ENCODE measurements around the gene SENP1.

The SENP1 gene

GRCh38 chr12:48061938-48062719, 43.8 kb downstream of the SENP1 start:
- TF ChIP-seq CTCF (conservative IDR thresholded peaks at IDR 0.05; ENCODE audit: low read depth, low read length) = no peak
- H3K4me3 ChIP-seq (IDR thresholded peaks at IDR 0.05; ENCODE audit: insufficient read depth, low read depth, low read length) = no peak overlapping the region

GRCh38 chr12:48060474-48060873, 45.4 kb downstream of the SENP1 start:
- H4K20me1 ChIP-seq (ENCODE audit: insufficient read depth) = no peaks in the 10 kb centered on the region
- no peak overlapping the region for H2AFZ ChIP-seq (ENCODE audit: low read depth)
- H3K4me3 ChIP-seq (IDR thresholded peaks at IDR 0.05; ENCODE audit: insufficient read depth, low read depth, low read length) = no peak overlapping the region
- H3K36me3 ChIP-seq (ENCODE audit: insufficient read depth) = peaks cover 9% of the 10 kb centered on the region; the same call in 1 of the 2 replicates
- peaks cover under 1% of the 10 kb centered on the region for H3K4me1 ChIP-seq (ENCODE audit: low read depth, poor library complexity, severe bottlenecking)
- no peak overlapping the region for H3K9ac ChIP-seq
- H3K27me3 ChIP-seq (ENCODE audit: insufficient read depth, low read depth) = no peaks in the 10 kb centered on the region
- no peak overlapping the region for H3K27ac ChIP-seq
- no peak for TF ChIP-seq CTCF (conservative IDR thresholded peaks at IDR 0.05; ENCODE audit: low read depth, low read length)
- H3K79me2 ChIP-seq (ENCODE audit: insufficient read depth, low read depth) = no peaks in the 10 kb centered on the region
- no peak overlapping the region for H3K4me2 ChIP-seq

More at GRCh38 chr12:48061938-48062719, 43.8 kb downstream of the SENP1 start:
- Histone ChIP-seq H3K27me3 (ENCODE audit: insufficient read depth, low read depth) (no peaks in the 10 kb centered on the region), H3K36me3 (ENCODE audit: insufficient read depth) (peaks cover 9% of the 10 kb centered on the region; the same call in 1 of the 2 replicates), H3K27ac (no peak overlapping the region), H3K4me1 (ENCODE audit: low read depth, poor library complexity, severe bottlenecking) (no peaks in the 10 kb centered on the region), H2AFZ (ENCODE audit: low read depth) (no peak overlapping the region), H4K20me1 (ENCODE audit: insufficient read depth) (no peaks in the 10 kb centered on the region), H3K79me2 (ENCODE audit: insufficient read depth, low read depth) (no peaks in the 10 kb centered on the region), H3K9ac (no peak overlapping the region), H3K4me2 (no peak overlapping the region)

DNA sequence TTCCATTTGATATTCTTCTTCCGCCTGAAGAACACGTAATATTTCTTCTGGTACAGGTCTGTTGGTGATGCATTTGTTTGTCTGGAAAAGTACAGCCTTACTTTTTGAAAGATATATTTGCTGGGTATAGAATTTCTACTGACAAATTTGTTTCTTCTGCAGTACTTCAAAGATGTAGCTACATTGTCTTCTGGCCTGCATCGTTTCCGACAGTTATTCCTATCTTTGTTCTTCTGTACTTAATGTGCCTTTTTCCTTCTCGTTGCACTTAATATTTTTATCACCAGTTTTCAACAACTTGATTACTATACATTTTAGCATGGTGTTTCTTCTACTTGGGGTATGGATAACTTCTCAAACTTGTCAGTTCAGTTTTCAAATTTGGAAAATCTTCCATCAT, 47.1 kb downstream of the SENP1 start:
- H3K4me2 ChIP-seq = no peak overlapping the region
- no peak for TF ChIP-seq CTCF (conservative IDR thresholded peaks at IDR 0.05; ENCODE audit: low read depth, low read length)
- H3K4me1 ChIP-seq (ENCODE audit: low read depth, poor library complexity, severe bottlenecking) = peaks cover 13% of the 10 kb centered on the region
- H3K27ac ChIP-seq = no peak overlapping the region
- no peaks in the 10 kb centered on the region for H3K27me3 ChIP-seq (ENCODE audit: insufficient read depth, low read depth)
- H3K79me2 ChIP-seq (ENCODE audit: insufficient read depth, low read depth) = no peaks in the 10 kb centered on the region
- no peaks in the 10 kb centered on the region for H4K20me1 ChIP-seq (ENCODE audit: insufficient read depth)
- H3K36me3 ChIP-seq (ENCODE audit: insufficient read depth) = peaks cover 9% of the 10 kb centered on the region; the same call in 1 of the 2 replicates
- no peak overlapping the region for H2AFZ ChIP-seq (ENCODE audit: low read depth)
- no peak overlapping the region for H3K9ac ChIP-seq
- H3K4me3 ChIP-seq (IDR thresholded peaks at IDR 0.05; ENCODE audit: insufficient read depth, low read depth, low read length) = no peak overlapping the region

DNA sequence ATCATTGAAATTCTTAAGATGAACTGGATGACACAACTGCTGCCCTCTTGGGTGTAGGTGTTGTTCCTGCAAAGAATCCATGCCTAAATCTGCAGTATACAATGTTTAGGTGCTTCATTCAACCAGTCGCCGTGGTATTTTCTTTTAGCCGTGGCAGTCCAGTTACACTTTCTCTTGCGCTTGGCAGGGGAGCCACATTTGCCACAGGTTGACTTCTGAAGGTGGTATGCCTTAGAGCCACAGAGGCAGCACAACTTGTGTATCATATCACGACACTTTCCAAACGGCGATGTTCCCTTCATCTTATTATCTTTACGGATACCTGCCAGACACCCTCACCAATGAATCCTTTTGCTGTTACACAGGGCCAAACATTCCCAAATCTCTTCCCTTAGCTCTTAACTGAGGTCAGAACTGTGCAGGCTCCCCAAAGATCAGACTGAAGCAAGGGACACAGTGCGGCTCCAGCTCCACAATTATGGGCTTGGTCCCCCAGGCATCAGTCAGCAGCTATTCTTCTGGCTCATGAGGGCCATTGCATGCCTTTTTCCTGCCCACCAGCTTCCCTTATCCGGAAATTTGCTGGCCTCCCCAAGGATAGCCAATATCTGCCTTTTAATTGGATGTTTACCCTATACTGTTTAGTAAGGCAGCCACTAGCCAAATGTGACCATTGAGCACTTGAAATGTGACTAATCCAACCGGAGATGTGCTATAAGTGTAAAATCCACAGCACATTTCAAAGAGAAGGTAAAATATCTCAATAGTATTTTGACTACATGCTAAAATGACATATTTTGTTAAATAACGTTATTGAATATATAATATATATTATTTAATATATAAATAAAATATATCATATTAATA, 50.7 kb downstream of the SENP1 start:
- no peak for TF ChIP-seq CTCF (conservative IDR thresholded peaks at IDR 0.05; ENCODE audit: low read depth, low read length)
- H2AFZ ChIP-seq (ENCODE audit: low read depth) = no peak overlapping the region
- no peaks in the 10 kb centered on the region for H3K79me2 ChIP-seq (ENCODE audit: insufficient read depth, low read depth)
- no peak overlapping the region for H3K9ac ChIP-seq
- peaks cover 13% of the 10 kb centered on the region for H3K4me1 ChIP-seq (ENCODE audit: low read depth, poor library complexity, severe bottlenecking)
- H3K27me3 ChIP-seq (ENCODE audit: insufficient read depth, low read depth) = no peaks in the 10 kb centered on the region
- H3K36me3 ChIP-seq (ENCODE audit: insufficient read depth) = no peaks in the 10 kb centered on the region
- H4K20me1 ChIP-seq (ENCODE audit: insufficient read depth) = no peaks in the 10 kb centered on the region
- H3K27ac ChIP-seq = no peak overlapping the region
- no peak overlapping the region for H3K4me2 ChIP-seq
- no peak overlapping the region for H3K4me3 ChIP-seq (IDR thresholded peaks at IDR 0.05; ENCODE audit: insufficient read depth, low read depth, low read length)
